NCI-H2196 (cell line): ENCODE measurements around the gene LIPE.
A peak's percentile ranks its signal among the peaks of the same experiment; 100 is the strongest.

Source experiments
- DNase-seq: peaks from one replicate; lab custom pipeline; 2025; ENCODE audit not compliant: unreplicated experiment; lab: John Stamatoyannopoulos, UW

The LIPE gene

GRCh38 chr19:42412661-42413076, 14.5 kb downstream of the LIPE start:
- DNase-seq = no peak

GRCh38 chr19:42412227-42412626, 15.0 kb downstream of the LIPE start:
- DNase-seq = no peak

GRCh38 chr19:42411581-42412178, 15.5 kb downstream of the LIPE start:
- DNase-seq = no peak

- DNase-seq = no peak
Observed at GRCh38 chr19:42410371-42410770, 16.8 kb downstream of the LIPE start.

- DNase-seq = no peak
Observed at GRCh38 chr19:42409477-42409876, 17.7 kb downstream of the LIPE start.

- DNase-seq = no peak
Observed at GRCh38 chr19:42407816-42408175, 19.4 kb downstream of the LIPE start.

GRCh38 chr19:42407085-42407815, 19.9 kb downstream of the LIPE start:
- no peak for DNase-seq

GRCh38 chr19:42406111-42406510, 21.1 kb downstream of the LIPE start:
- no peak for DNase-seq

GRCh38 chr19:42403586-42403985, 23.6 kb downstream of the LIPE start:
- no peak for DNase-seq

- DNase-seq = no peak
Observed at GRCh38 chr19:42402376-42403116, 24.6 kb downstream of the LIPE start.

GRCh38 chr19:42401365-42402303, 25.6 kb downstream of the LIPE start:
- DNase-seq = peak; percentile 63

GRCh38 chr19:42400404-42400803, 26.8 kb downstream of the LIPE start:
- no peak for DNase-seq

GRCh38 chr19:42397263-42398166, 29.7 kb downstream of the LIPE start:
- no peak for DNase-seq

GRCh38 chr19:42396381-42397262, 30.6 kb downstream of the LIPE start:
- DNase-seq = peak; percentile 98

GRCh38 chr19:42394751-42395150, 32.4 kb downstream of the LIPE start:
- DNase-seq = no peak

GRCh38 chr19:42392165-42392564, 35.0 kb downstream of the LIPE start:
- no peak for DNase-seq

GRCh38 chr19:42389899-42390298, 37.3 kb downstream of the LIPE start, which contains the start of gene CNFN:
TSS of gene CNFN (minus strand) at chr19:42390297. CDS start at chr19:42389037, 1,260 bp downstream.
- DNase-seq = no peak

- DNase-seq = no peak
Observed at GRCh38 chr19:42388851-42389489, 38.2 kb downstream of the LIPE start.
